Measurements from ENCODE around the gene CTNNAL1. TPM values are rescaled to one million over a fixed set of nuclear protein-coding genes. Genes with fewer than 3 reads are reported as not detected.
"Not testable (repeated sequence)": the region's sequence is repeated elsewhere in the genome, so short reads cannot be mapped to it uniquely, and the experiment has no call there.

CTNNAL1 gene
- total RNA-seq, 4 donors from 2014 or later, result 66.3 to 111 (median 83.1) TPM

DNA sequence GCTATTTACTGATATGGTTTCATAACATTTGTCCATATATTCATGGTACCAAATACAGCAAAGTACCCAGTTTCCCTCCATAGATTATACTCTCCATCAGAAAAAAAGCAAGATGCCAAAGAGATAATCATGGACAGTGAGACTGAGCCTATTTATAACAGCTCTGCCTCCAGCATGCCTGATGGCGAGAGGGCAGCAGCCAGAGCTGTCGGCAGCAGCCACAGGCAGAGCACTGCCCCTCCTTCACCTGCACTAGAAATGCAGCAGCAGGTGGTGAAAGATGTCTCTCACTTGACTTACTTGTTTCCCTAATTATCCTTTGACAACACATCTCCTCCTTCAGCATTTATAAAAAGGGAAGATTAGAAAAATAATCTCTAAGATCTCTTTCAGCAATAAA is 32.4 kb downstream of the CTNNAL1 start:
- no peak overlapping the region for H3K4me3 ChIP-seq
- TF ChIP-seq, protein P1, sequence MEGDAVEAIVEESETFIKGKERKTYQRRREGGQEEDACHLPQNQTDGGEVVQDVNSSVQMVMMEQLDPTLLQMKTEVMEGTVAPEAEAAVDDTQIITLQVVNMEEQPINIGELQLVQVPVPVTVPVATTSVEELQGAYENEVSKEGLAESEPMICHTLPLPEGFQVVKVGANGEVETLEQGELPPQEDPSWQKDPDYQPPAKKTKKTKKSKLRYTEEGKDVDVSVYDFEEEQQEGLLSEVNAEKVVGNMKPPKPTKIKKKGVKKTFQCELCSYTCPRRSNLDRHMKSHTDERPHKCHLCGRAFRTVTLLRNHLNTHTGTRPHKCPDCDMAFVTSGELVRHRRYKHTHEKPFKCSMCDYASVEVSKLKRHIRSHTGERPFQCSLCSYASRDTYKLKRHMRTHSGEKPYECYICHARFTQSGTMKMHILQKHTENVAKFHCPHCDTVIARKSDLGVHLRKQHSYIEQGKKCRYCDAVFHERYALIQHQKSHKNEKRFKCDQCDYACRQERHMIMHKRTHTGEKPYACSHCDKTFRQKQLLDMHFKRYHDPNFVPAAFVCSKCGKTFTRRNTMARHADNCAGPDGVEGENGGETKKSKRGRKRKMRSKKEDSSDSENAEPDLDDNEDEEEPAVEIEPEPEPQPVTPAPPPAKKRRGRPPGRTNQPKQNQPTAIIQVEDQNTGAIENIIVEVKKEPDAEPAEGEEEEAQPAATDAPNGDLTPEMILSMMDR (IDR thresholded peaks at IDR 0.05), result no peak
- TF ChIP-seq POLR2A (IDR thresholded peaks at IDR 0.05) (no peak), POLR2AphosphoS5 (IDR thresholded peaks at IDR 0.05) (no peak), EP300 (IDR thresholded peaks at IDR 0.05) (no peak)
- no peak for ATAC-seq
- 83% methylated on average over 2 of the region's 2 CpGs; no CpG with 5 or more reads in 1 of the 2 donors for WGBS, 2 donors (ENCODE audit: low coverage in 1 of 2)
- peaks cover 0 to 60% of the 10 kb centered on the region in 2 donors for H3K36me3 ChIP-seq
- no peaks in the 10 kb centered on the region for H3K27me3 ChIP-seq
- H3K4me1 ChIP-seq, result peaks cover 0 to 17% (median 0%) of the 10 kb centered on the region in 3 donors
- H3K27ac ChIP-seq, result no peak overlapping the region
- H3K9me3 ChIP-seq, result no peaks in the 10 kb centered on the region

DNA sequence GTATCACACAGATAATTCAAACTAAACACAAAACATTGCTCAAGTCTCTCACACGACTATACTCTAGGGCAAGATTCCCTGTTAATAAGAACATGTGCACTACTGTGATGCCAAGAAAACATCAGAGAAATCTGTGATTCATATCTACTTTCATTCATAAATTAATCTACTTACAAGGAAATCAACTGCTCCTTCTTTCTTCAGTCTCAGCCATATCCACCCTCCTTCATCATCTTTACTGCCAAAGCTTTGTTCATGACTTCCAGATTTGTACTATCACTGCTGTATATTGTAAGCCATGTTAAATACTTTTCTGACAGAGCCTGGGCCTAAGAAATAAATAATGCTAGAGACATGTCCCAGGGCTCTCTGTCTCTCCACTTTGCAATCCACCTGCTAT is 35.1 kb downstream of the CTNNAL1 start:
- 0 to 19% methylated on average over 1 of the region's 1 CpG for WGBS, 2 donors (ENCODE audit: low coverage in 1 of 2)
- Histone ChIP-seq H3K4me1 (peaks cover 0 to 33% (median 0%) of the 10 kb centered on the region in 3 donors), H3K27ac (peak overlapping the region in 2 of 4 donors; percentile 34 to 50), H3K9me3 (no peaks in the 10 kb centered on the region), H3K36me3 (peaks cover 0 to 54% of the 10 kb centered on the region in 2 donors), H3K27me3 (no peaks in the 10 kb centered on the region), H3K4me3 (no peak overlapping the region)
- ATAC-seq, result peak; percentile 25
- TF ChIP-seq EP300 (IDR thresholded peaks at IDR 0.05), result no peak
- peak; percentile 21 for TF ChIP-seq POLR2AphosphoS5 (IDR thresholded peaks at IDR 0.05)

DNA sequence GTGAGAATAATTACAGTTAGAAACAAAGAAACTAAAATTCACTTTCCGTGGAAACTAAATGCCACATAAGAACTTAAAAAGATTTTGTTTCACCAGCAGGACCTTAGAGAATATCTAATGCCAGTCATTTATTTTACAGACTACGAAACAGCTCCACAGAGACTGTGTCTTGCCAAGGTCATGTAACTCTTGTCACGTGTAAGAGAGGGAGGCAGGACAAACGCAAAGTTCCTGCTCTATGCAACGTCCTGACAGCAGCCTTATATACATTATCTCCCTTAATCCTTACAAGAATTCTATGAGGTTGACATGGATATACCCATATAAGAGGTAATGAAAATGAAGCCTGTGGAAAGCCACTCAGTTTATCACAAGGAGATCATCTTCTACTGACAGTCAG is 39.4 kb downstream of the CTNNAL1 start:
- no peak for ATAC-seq
- Histone ChIP-seq H3K4me1 (peaks cover 0 to 44% (median 3%) of the 10 kb centered on the region in 3 donors), H3K27ac (peak overlapping the region in 1 of 4 donors; percentile 13), H3K27me3 (no peaks in the 10 kb centered on the region), H3K36me3 (peaks cover 0 to 22% of the 10 kb centered on the region in 2 donors), H3K9me3 (no peaks in the 10 kb centered on the region), H3K4me3 (no peak overlapping the region)
- 26 to 38% methylated on average over 5 of the region's 5 CpGs for WGBS, 2 donors (ENCODE audit: low coverage in 1 of 2)
- TF ChIP-seq, protein P1 (IDR thresholded peaks at IDR 0.05), result no peak
- TF ChIP-seq POLR2A (IDR thresholded peaks at IDR 0.05) (no peak), POLR2AphosphoS5 (IDR thresholded peaks at IDR 0.05) (no peak), EP300 (IDR thresholded peaks at IDR 0.05) (no peak)

GRCh38 chr9:108972626-108973209 is 40.6 kb downstream of the CTNNAL1 start:
- peak overlapping the region in 2 of 4 donors; percentile 29 to 52 for H3K27ac ChIP-seq

GRCh38 chr9:108972186-108972585 is 41.1 kb downstream of the CTNNAL1 start:
- H3K27me3 ChIP-seq, result no peaks in the 10 kb centered on the region
- no peak overlapping the region for H3K4me3 ChIP-seq
- H3K4me1 ChIP-seq, result peaks cover 0 to 42% (median 9%) of the 10 kb centered on the region in 3 donors
- no peaks in the 10 kb centered on the region for H3K9me3 ChIP-seq
- H3K36me3 ChIP-seq, result peaks cover 0 to 16% of the 10 kb centered on the region in 2 donors
- peak overlapping the region in 2 of 4 donors; percentile 29 to 52 for H3K27ac ChIP-seq
- TF ChIP-seq POLR2A (IDR thresholded peaks at IDR 0.05) (no peak), EP300 (IDR thresholded peaks at IDR 0.05) (no peak), POLR2AphosphoS5 (IDR thresholded peaks at IDR 0.05) (no peak)
- TF ChIP-seq, protein P1 (IDR thresholded peaks at IDR 0.05), result no peak
- no peak for ATAC-seq
- WGBS, 2 donors (ENCODE audit: low coverage in 1 of 2), result 54 to 67% methylated on average over 3 of the region's 3 CpGs

More at GRCh38 chr9:108972626-108973209, 40.6 kb downstream of the CTNNAL1 start:
- no peak for ATAC-seq
- H3K9me3 ChIP-seq, result no peaks in the 10 kb centered on the region
- peaks cover 0 to 16% of the 10 kb centered on the region in 2 donors for H3K36me3 ChIP-seq
- 15 to 36% methylated on average over 2 of the region's 2 CpGs for WGBS, 2 donors (ENCODE audit: low coverage in 1 of 2)
- peaks cover 0 to 40% (median 7%) of the 10 kb centered on the region in 3 donors for H3K4me1 ChIP-seq
- no peak overlapping the region for H3K4me3 ChIP-seq
- no peak for TF ChIP-seq POLR2A (IDR thresholded peaks at IDR 0.05)
- no peak for TF ChIP-seq EP300 (IDR thresholded peaks at IDR 0.05)
- no peak for TF ChIP-seq POLR2AphosphoS5 (IDR thresholded peaks at IDR 0.05)
- TF ChIP-seq, protein P1 (IDR thresholded peaks at IDR 0.05), result no peak
- no peaks in the 10 kb centered on the region for H3K27me3 ChIP-seq

DNA sequence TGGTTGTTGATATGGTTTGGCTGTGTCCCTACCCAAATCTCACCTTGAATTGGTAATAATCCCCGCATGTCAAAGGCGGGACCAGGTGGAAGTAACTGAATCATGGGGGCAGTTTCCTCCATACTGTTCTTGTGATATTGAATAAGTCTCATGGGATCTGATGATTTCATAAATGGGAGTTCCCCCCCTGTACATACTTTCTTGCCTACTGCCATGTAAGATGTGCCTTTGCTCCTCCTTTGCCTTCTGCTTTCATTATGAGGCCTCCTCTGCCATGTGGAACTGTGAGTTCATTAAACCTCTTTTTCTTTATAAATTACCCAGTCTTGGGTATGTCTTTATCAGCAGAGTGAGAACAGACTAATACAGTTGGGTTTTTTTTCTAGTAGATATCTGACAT is 41.9 kb downstream of the CTNNAL1 start:
- peaks cover 0 to 42% (median 9%) of the 10 kb centered on the region in 3 donors for H3K4me1 ChIP-seq
- ATAC-seq, H3K9me3 ChIP-seq, H3K27me3 ChIP-seq, H3K4me3 ChIP-seq, H3K27ac ChIP-seq: not testable (repeated sequence)
- 80 to 100% methylated on average over 1 to 2 of the region's 2 CpGs for WGBS, 2 donors (ENCODE audit: low coverage in 1 of 2)
- H3K36me3 ChIP-seq, result peaks cover 0 to 13% of the 10 kb centered on the region in 2 donors
